Coronary artery (tissue), 2 donors: ENCODE results near the gene ST8SIA4.
A peak's percentile ranks its signal among the peaks of the same experiment; 100 is the strongest.

Experiments
- DNase-seq: peaks from one replicate; pipeline ENCODE4 v3.0.0-alpha.2; 2017; ENCODE audit warnings: low spot score
- H3K27ac ChIP-seq, 2 donors: fragments of 200-600 bp; sonication (generic); one replicate each; pipeline ENCODE4 v1.5.1; 2016 to 2019
- H3K4me3 ChIP-seq: fragments of 200-600 bp; sonication (generic); 2 replicates; pipeline ENCODE4 v1.5.1; 2016; ENCODE audit warnings: mild to moderate bottlenecking, moderate library complexity
- CTCF ChIP-seq: fragments of 200-600 bp; sonication (generic); IDR thresholded peaks from one replicate; pipeline ENCODE4 v1.5.1; 2019; ENCODE audit warnings: antibody characterized with exemption

The ST8SIA4 gene

GRCh38 chr5:100902440-100903038, 543 bp downstream of the ST8SIA4 start:
- Histone ChIP-seq H3K27ac (peak overlapping the region in 1 of 2 donors; percentile 79), H3K4me3 (peak overlapping the region; percentile 62)
- TF ChIP-seq CTCF = no peak
- no peak for DNase-seq

DNA sequence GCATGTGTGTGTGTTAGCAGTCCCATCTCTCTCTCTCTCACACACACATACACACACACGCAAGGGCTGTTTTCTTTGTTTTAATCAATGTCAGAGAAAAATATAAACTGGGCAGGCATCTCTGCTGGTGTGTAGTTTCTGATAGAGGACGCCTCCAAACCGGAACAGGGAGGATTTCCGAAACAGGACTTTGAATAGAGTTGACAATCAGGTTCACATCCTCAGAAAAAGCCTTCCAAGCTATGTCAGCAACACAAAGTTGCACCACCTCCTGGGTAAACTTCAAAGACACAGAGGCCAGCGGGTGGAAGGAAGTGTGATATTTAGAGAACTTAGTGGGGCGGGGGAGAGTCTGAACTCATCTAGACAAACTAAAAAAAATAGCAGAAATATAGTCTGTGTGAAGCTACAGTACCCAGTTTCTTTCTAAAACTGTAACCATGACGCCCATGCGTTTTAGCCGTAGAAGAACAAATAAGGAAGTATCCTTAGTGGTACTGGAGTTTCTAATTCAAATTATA, 1.2 kb downstream of the ST8SIA4 start:
- peak overlapping the region in 1 of 2 donors; percentile 79 for H3K27ac ChIP-seq
- H3K4me3 ChIP-seq = peak overlapping the region; percentile 62
- TF ChIP-seq CTCF = no peak
- DNase-seq = no peak

DNA sequence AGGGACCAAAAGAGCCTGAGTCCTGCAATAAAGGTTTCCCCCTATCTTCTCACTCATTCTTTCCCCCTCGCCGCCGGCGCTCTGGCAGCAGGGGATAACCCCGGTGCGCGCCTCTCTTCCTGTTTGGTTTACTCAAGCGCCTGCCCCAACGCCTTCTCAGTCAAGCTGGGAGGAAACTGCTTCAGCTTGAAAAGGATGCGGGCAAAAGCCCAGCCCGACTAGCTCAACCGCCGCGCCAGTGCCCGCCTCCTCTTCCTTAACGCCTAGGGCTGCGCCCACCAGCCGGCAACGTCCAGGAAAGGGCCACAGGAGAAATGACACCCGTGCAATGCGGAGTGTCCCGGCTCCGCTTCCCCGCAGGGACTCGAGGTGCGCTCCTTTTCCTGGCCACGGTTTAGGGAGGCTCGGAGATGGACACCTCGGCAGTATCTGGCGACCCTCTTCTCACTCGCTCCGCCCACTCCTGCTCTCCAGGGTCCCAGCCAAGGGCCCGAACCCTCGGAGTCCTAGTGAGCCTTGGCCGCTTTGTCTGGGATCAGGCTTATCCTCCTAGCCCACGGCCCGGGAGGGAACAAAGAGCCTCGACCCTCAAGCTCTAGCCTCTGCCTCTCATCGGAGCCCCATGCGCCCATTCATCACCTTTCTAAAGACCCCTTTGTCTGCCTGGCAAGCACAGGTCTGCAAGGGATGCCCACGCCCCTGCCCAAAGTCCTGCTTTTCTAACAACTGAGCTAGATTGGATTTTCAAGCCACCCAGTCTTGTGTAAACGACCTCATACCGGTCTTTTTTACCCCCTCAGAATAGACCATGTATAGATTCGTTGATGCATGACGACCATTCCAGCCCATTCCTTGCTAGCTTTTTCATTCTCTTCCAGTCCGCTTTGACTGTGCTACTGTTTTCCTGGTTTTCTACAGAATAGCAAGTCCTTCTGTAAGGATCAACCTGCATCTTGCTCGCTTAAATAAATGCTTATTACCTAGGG, 2.0 kb downstream of the ST8SIA4 start:
- DNase-seq = peak; percentile 75
- no peak for TF ChIP-seq CTCF
- peak overlapping the region in 1 of 2 donors; percentile 79 for H3K27ac ChIP-seq
- H3K4me3 ChIP-seq = peak overlapping the region; percentile 62

GRCh38 chr5:100900142-100900795, 2.8 kb downstream of the ST8SIA4 start:
- H3K27ac ChIP-seq = peak overlapping the region in 1 of 2 donors; percentile 79
- no peak for DNase-seq
- peak overlapping the region; percentile 62 for H3K4me3 ChIP-seq
- TF ChIP-seq CTCF = no peak

DNA sequence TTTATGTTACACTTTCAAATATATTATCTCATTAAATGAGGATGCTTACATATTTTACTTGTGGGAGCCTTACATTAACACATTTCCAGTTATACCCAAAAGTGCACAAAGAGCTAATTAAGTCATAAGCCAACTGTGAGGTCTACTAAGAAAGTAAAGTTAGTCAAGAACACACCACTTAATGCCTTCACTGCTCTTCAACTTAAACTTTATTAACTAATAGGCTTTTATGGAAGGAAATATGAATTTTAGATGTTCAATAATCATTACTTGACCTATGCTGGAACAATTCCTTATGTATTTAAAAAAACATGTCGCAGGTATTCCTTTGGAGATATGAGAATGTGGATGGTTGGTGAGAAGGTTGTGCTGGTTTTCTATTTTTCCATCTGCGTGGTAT, 3.4 kb downstream of the ST8SIA4 start:
- Histone ChIP-seq H3K27ac (peak overlapping the region in 1 of 2 donors; percentile 79), H3K4me3 (peak overlapping the region; percentile 62)
- no peak for TF ChIP-seq CTCF
- no peak for DNase-seq

- no peak overlapping the region for H3K27ac ChIP-seq
- TF ChIP-seq CTCF = no peak
- DNase-seq = no peak
- H3K4me3 ChIP-seq = no peak overlapping the region
Observed at GRCh38 chr5:100898504-100899346, 4.4 kb downstream of the ST8SIA4 start.
